CD8-positive, alpha-beta memory T cell (primary cell): ENCODE results near the gene FADD. TPM values are rescaled to one million over a fixed set of nuclear protein-coding genes. Genes with fewer than 3 reads are reported as not detected.

Experiments
- CTCF ChIA-PET: fragments of 350-600 bp; sonication (Branson Sonifier 250); formaldehyde crosslinking; loops from one replicate; lab custom pipeline; 2021; ENCODE audit warnings: antibody characterized with exemption; lab: Charles Lee
- POLR2A ChIA-PET: fragments of 350-600 bp; sonication (Branson Sonifier 250); formaldehyde crosslinking; loops from one replicate; lab custom pipeline; 2021; ENCODE audit warnings: antibody characterized with exemption; lab: Charles Lee
- DNase-seq, 5 donors: peaks; one replicate each; pipeline versions ENCODE4 v3.0.0 to v3.0.0-alpha.2; 2020 to 2022; ENCODE audit warnings: mixed read lengths in 1 of 5
- H3K27ac ChIP-seq: one replicate; pipeline ENCODE4 v1.7.0; 2013; ENCODE audit warnings: low read depth, mild to moderate bottlenecking, low read length, moderate library complexity
- H3K27me3 ChIP-seq: 2 replicates; pipeline ENCODE4 v1.7.0; 2013; ENCODE audit warnings: low read length, mild to moderate bottlenecking; ENCODE audit not compliant: insufficient read depth, poor library complexity, severe bottlenecking
- H3K36me3 ChIP-seq: 2 replicates; pipeline ENCODE4 v1.7.0; 2013; ENCODE audit warnings: mild to moderate bottlenecking, low read length, moderate library complexity; ENCODE audit not compliant: insufficient read depth
- H3K4me1 ChIP-seq: 2 replicates; pipeline ENCODE4 v1.7.0; 2013; ENCODE audit warnings: mild to moderate bottlenecking, low read length, moderate library complexity; ENCODE audit not compliant: insufficient read depth
- H3K4me3 ChIP-seq: 2 replicates; pipeline ENCODE4 v1.7.0; 2013; ENCODE audit warnings: mild to moderate bottlenecking, low read length
- H3K9me3 ChIP-seq: 2 replicates; pipeline ENCODE4 v1.7.0; 2013; ENCODE audit warnings: mild to moderate bottlenecking, low read length
- H3K27ac Mint-ChIP-seq, 8 donors: one replicate each; pipeline ENCODE4 v1.8.0; 2020 to 2021; ENCODE audit warnings: mixed read lengths in 8 of 8, mild to moderate bottlenecking in 6 of 8, inconsistent platforms in 3 of 8, moderate library complexity in 3 of 8
- H3K27me3 Mint-ChIP-seq, 2 donors: one replicate each; pipeline ENCODE4 v1.8.0; 2020 to 2021; ENCODE audit warnings: mixed read lengths in 2 of 2, mild to moderate bottlenecking in 1 of 2, moderate library complexity in 1 of 2
- H3K36me3 Mint-ChIP-seq, 3 donors: one replicate each; pipeline ENCODE4 v1.8.0; 2020 to 2021; ENCODE audit warnings: mixed read lengths in 3 of 3, inconsistent platforms in 1 of 3, mild to moderate bottlenecking in 1 of 3
- H3K4me1 Mint-ChIP-seq, 3 donors: one replicate each; pipeline ENCODE4 v1.8.0; 2020 to 2021; ENCODE audit warnings: mixed read lengths in 3 of 3, inconsistent platforms in 1 of 3, mild to moderate bottlenecking in 1 of 3
- H3K4me3 Mint-ChIP-seq, 7 donors: one replicate each; pipeline ENCODE4 v1.8.0; 2020 to 2021; ENCODE audit warnings: mixed read lengths in 7 of 7, mild to moderate bottlenecking in 6 of 7, moderate library complexity in 4 of 7, inconsistent platforms in 2 of 7
- H3K9me3 Mint-ChIP-seq, 5 donors: one replicate each; pipeline ENCODE4 v1.8.0; 2020 to 2022; ENCODE audit warnings: mixed read lengths in 5 of 5, mild to moderate bottlenecking in 3 of 5, moderate library complexity in 2 of 5, inconsistent platforms in 1 of 5
- polyA plus RNA-seq: library from polyadenylated mRNA; unstranded; fragments of 300-500 nt; fragmentation: Illumina TruSeq; gene quantifications from one replicate; pipeline ENCODE4 v1.2.3, GENCODE V29; 2021
- total RNA-seq, 2 experiments: library from RNA; stranded (reverse); gene quantifications; one replicate each; pipeline ENCODE4 v1.2.3, GENCODE V29; 2021

The FADD gene
- total RNA-seq = 10 to 100 TPM; 38.5 to 39.4 TPM
- 22.9 TPM for polyA plus RNA-seq

- H3K4me1 Mint-ChIP-seq = peaks cover 35 to 50% (median 45%) of the 10 kb centered on the region in 3 donors
- peak within 1 kb of the TSS; percentile 91 to 99 (median 97) for H3K4me3 Mint-ChIP-seq
These were observed at the start of gene FADD for GRCh38 chr11:70202920-70203750. TSS of gene FADD (plus strand) at chr11:70203296. CDS start at chr11:70203460, 164 bp downstream.

DNA sequence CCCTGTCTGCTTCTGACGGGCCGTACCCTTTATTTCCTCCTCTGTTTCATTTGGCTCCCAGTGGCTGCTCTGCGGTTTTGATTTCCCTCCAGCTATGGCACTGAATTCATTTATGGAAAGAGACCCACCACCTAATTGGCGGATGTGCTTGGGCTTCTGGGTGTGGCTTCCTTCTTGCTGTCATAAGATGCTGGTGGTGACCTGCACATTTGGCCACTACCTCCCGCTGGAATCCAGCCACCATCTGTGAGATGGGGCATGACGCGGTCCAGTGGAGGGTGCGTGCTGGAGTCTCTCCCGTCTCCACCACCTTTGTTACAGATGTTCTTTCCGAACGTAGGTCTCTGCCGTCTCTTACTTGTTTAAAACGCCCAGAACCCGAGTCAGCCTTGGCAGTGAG, 47.7 kb upstream of the FADD start:
- H3K4me1 ChIP-seq = no peaks in the 10 kb centered on the region
- no peaks in the 10 kb centered on the region for H3K27me3 ChIP-seq
- no peaks in the 10 kb centered on the region for H3K9me3 ChIP-seq
- H3K4me3 ChIP-seq = no peak overlapping the region
- H3K27ac Mint-ChIP-seq = no peak overlapping the region
- ChIA-PET POLR2A (no interaction called here), CTCF (no interaction called here)
- H3K36me3 Mint-ChIP-seq = no peaks in the 10 kb centered on the region
- H3K36me3 ChIP-seq = no peaks in the 10 kb centered on the region
- DNase-seq = no peak
- peaks cover 0 to 3% (median 0%) of the 10 kb centered on the region in 5 donors for H3K9me3 Mint-ChIP-seq
- peaks cover 3 to 8% of the 10 kb centered on the region in 2 donors for H3K27me3 Mint-ChIP-seq
- H3K4me1 Mint-ChIP-seq = no peaks in the 10 kb centered on the region
- H3K4me3 Mint-ChIP-seq = no peak overlapping the region
- H3K27ac ChIP-seq = no peak overlapping the region

More at GRCh38 chr11:70202920-70203750, at the start of gene FADD:
- H3K27ac ChIP-seq = peak within 1 kb of the TSS; percentile 94
- Mint-ChIP-seq H3K36me3 (peaks cover 0 to 49% (median 5%) of the 10 kb centered on the region in 3 donors), H3K9me3 (no peaks in the 10 kb centered on the region), H3K27ac (peak within 1 kb of the TSS; percentile 95 to 99 (median 97)), H3K27me3 (peaks cover 0 to 5% of the 10 kb centered on the region in 2 donors)
- CTCF ChIA-PET = interaction anchor here (0.7 kb wide), 1 partner anchor 10 kb away, joined by 3 read pairs; no protein-coding TSS in a partner anchor
- POLR2A ChIA-PET = interaction anchor here (0.7 to 1.3 kb wide), 3 partner anchors 68 to 528 kb away, joined by 3 read pairs; partner anchors contain the start of genes LTO1 and PPFIA1
- DNase-seq = peak; percentile 87 to 94 (median 87)
- H3K36me3 ChIP-seq = peaks cover 27% of the 10 kb centered on the region
- H3K4me3 ChIP-seq = peak within 1 kb of the TSS; percentile 99
- H3K27me3 ChIP-seq = no peaks in the 10 kb centered on the region
- peaks cover 40% of the 10 kb centered on the region for H3K4me1 ChIP-seq
- no peaks in the 10 kb centered on the region for H3K9me3 ChIP-seq

- H3K4me1 Mint-ChIP-seq = no peaks in the 10 kb centered on the region
- H3K27ac Mint-ChIP-seq = no peak overlapping the region
- Histone ChIP-seq H3K9me3 (no peaks in the 10 kb centered on the region), H3K4me3 (no peak overlapping the region), H3K27ac (no peak overlapping the region), H3K36me3 (no peaks in the 10 kb centered on the region), H3K4me1 (no peaks in the 10 kb centered on the region), H3K27me3 (no peaks in the 10 kb centered on the region)
- no peak overlapping the region for H3K4me3 Mint-ChIP-seq
- H3K9me3 Mint-ChIP-seq = peaks cover 0 to 3% (median 0%) of the 10 kb centered on the region in 5 donors
- H3K27me3 Mint-ChIP-seq = peaks cover 7 to 8% of the 10 kb centered on the region in 2 donors
- CTCF ChIA-PET = no interaction called here
- H3K36me3 Mint-ChIP-seq = no peaks in the 10 kb centered on the region
- DNase-seq = no peak
- POLR2A ChIA-PET = no interaction called here
These were observed 46.6 kb upstream of the FADD start for GRCh38 chr11:70156291-70157037.

GRCh38 chr11:70158201-70158600, 44.9 kb upstream of the FADD start:
- CTCF ChIA-PET = no interaction called here
- no peaks in the 10 kb centered on the region for H3K27me3 ChIP-seq
- no peaks in the 10 kb centered on the region for H3K4me1 Mint-ChIP-seq

DNA sequence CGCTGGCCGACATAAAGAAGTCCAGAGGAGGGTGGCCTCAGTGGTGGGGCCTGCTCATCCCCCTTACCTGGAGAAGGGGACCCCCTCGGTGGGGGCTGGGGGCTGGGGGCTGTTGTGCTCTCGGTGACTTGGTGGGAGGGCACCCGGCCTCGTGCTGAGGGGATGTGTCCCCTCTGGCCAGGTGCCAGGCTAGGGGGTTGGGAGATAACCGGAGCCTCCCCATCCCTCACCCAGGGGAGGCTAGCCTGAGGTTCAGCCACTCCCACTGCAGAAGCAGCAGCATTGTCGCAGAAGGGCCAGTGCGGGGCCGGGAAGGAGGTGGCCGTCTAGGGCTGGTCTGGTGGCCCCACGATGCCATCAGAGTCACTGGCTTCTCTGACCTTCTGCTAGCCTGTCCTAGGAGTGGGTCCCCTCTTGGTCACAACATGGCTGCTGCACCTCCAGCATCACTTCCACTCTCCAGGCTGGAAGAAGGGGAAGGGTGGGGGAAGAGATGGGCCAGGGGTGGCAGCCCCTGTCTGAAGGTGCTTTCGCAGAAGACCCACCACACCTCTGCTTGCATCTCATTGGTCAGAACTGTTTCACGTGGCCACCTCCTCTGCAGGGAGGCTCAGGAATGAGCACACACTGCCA, 44.2 kb upstream of the FADD start:
- Histone ChIP-seq H3K27me3 (no peaks in the 10 kb centered on the region), H3K9me3 (no peaks in the 10 kb centered on the region), H3K4me1 (no peaks in the 10 kb centered on the region), H3K27ac (no peak overlapping the region), H3K36me3 (no peaks in the 10 kb centered on the region), H3K4me3 (no peak overlapping the region)
- Mint-ChIP-seq H3K9me3 (peaks cover 0 to 3% (median 0%) of the 10 kb centered on the region in 5 donors), H3K4me3 (no peak overlapping the region), H3K36me3 (no peaks in the 10 kb centered on the region), H3K4me1 (no peaks in the 10 kb centered on the region), H3K27ac (no peak overlapping the region), H3K27me3 (peaks cover 8 to 14% of the 10 kb centered on the region in 2 donors)
- no peak for DNase-seq
- ChIA-PET POLR2A (no interaction called here), CTCF (no interaction called here)

More at GRCh38 chr11:70158201-70158600, 44.9 kb upstream of the FADD start:
- no peak for DNase-seq
- H3K4me1 ChIP-seq = no peaks in the 10 kb centered on the region
- Mint-ChIP-seq H3K4me3 (no peak overlapping the region), H3K27me3 (peaks cover 8 to 12% of the 10 kb centered on the region in 2 donors), H3K27ac (no peak overlapping the region), H3K36me3 (no peaks in the 10 kb centered on the region), H3K9me3 (peaks cover 0 to 3% (median 0%) of the 10 kb centered on the region in 5 donors)
- no peaks in the 10 kb centered on the region for H3K36me3 ChIP-seq
- no peaks in the 10 kb centered on the region for H3K9me3 ChIP-seq
- H3K4me3 ChIP-seq = no peak overlapping the region
- H3K27ac ChIP-seq = no peak overlapping the region
- POLR2A ChIA-PET = no interaction called here

- H3K9me3 Mint-ChIP-seq = peaks cover 0 to 3% (median 0%) of the 10 kb centered on the region in 5 donors
- CTCF ChIA-PET = no interaction called here
- H3K27me3 ChIP-seq = no peaks in the 10 kb centered on the region
- H3K27ac ChIP-seq = no peak overlapping the region
- H3K4me3 ChIP-seq = no peak overlapping the region
- H3K9me3 ChIP-seq = no peaks in the 10 kb centered on the region
- no peak overlapping the region for H3K27ac Mint-ChIP-seq
- DNase-seq = no peak
- H3K27me3 Mint-ChIP-seq = peaks cover 8 to 14% of the 10 kb centered on the region in 2 donors
- H3K36me3 ChIP-seq = no peaks in the 10 kb centered on the region
- H3K36me3 Mint-ChIP-seq = no peaks in the 10 kb centered on the region
- POLR2A ChIA-PET = no interaction called here
- H3K4me3 Mint-ChIP-seq = no peak overlapping the region
- no peaks in the 10 kb centered on the region for H3K4me1 ChIP-seq
- no peaks in the 10 kb centered on the region for H3K4me1 Mint-ChIP-seq
These were observed 43.2 kb upstream of the FADD start for GRCh38 chr11:70159627-70160570.

DNA sequence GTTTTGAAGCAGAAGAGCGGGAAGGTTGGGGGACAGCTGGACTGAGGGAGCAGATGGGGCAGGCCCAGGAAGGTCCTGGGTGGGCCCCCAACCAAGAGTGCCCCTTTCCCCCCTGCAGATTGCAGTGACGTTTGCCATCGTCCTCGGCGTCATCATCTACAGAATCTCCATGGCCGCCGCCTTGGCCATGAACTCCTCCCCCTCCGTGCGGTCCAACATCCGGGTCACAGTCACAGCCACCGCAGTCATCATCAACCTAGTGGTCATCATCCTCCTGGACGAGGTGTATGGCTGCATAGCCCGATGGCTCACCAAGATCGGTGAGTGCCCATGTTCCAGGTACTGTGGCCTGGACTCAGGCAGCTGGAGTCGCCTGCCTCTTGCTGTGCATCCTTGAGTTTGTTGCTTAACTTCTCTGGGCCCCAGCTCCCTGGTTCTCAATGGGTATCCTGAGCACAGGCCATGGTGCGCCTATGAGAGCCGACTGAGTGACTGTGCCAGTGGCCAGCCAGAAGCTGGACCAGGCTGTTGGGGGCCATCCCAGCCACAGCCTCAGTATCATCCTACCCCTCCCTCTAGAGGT, 42.0 kb upstream of the FADD start:
- POLR2A ChIA-PET = no interaction called here
- H3K9me3 ChIP-seq = no peaks in the 10 kb centered on the region
- no peaks in the 10 kb centered on the region for H3K27me3 ChIP-seq
- CTCF ChIA-PET = no interaction called here
- Mint-ChIP-seq H3K27me3 (peaks cover 8 to 14% of the 10 kb centered on the region in 2 donors), H3K9me3 (no peaks in the 10 kb centered on the region), H3K27ac (no peak overlapping the region), H3K36me3 (no peaks in the 10 kb centered on the region), H3K4me3 (no peak overlapping the region), H3K4me1 (no peaks in the 10 kb centered on the region)
- no peaks in the 10 kb centered on the region for H3K36me3 ChIP-seq
- H3K4me1 ChIP-seq = no peaks in the 10 kb centered on the region
- no peak overlapping the region for H3K4me3 ChIP-seq
- no peak for DNase-seq
- H3K27ac ChIP-seq = no peak overlapping the region
